Parathyroid adenoma (tissue), 2 donors: Measurements from ENCODE around the gene NUDT7.

Experiments used
- H2AFZ ChIP-seq: fragments of 300-600 bp; sonication (generic); one replicate; pipeline ENCODE4 v1.7.0; 2017; ENCODE audit warnings: antibody characterized with exemption, mild to moderate bottlenecking
- H3K27ac ChIP-seq: fragments of 300-600 bp; sonication (generic); one replicate; pipeline ENCODE4 v1.7.0; 2017
- H3K27me3 ChIP-seq: fragments of 300-600 bp; sonication (generic); one replicate; pipeline ENCODE4 v1.7.0; 2017; ENCODE audit warnings: low read length; ENCODE audit not compliant: control insufficient read depth, insufficient read depth
- H3K36me3 ChIP-seq: fragments of 300-600 bp; sonication (generic); one replicate; pipeline ENCODE4 v1.7.0; 2017; ENCODE audit warnings: low read length; ENCODE audit not compliant: control insufficient read depth, insufficient read depth
- H3K4me1 ChIP-seq: fragments of 300-600 bp; sonication (generic); one replicate; pipeline ENCODE4 v1.7.0; 2017; ENCODE audit warnings: control low read depth
- H3K4me2 ChIP-seq: fragments of 300-600 bp; sonication (generic); one replicate; pipeline ENCODE4 v1.7.0; 2017; ENCODE audit warnings: low read length
- H3K4me3 ChIP-seq: fragments of 300-600 bp; sonication (generic); one replicate; pipeline ENCODE4 v1.7.0; 2017; ENCODE audit warnings: low read depth, low read length
- H3K79me2 ChIP-seq: fragments of 300-600 bp; sonication (generic); one replicate; pipeline ENCODE4 v1.7.0; 2017; ENCODE audit warnings: control low read depth
- H3K9ac ChIP-seq: fragments of 300-600 bp; sonication (generic); one replicate; pipeline ENCODE4 v1.7.0; 2017; ENCODE audit warnings: mild to moderate bottlenecking
- H3K9me3 ChIP-seq: fragments of 300-600 bp; sonication (generic); one replicate; pipeline ENCODE4 v1.7.0; 2017; ENCODE audit warnings: low read length; ENCODE audit not compliant: control insufficient read depth
- TF ChIP-seq, protein P1 (sequence below): fragments of 300-600 bp; sonication (generic); IDR thresholded peaks from one replicate; pipeline ENCODE4 v1.7.0; 2017; ENCODE audit warnings: antibody characterized with exemption, mild to moderate bottlenecking
- donor health status: primary hyperparathyroidism.

The NUDT7 gene

DNA sequence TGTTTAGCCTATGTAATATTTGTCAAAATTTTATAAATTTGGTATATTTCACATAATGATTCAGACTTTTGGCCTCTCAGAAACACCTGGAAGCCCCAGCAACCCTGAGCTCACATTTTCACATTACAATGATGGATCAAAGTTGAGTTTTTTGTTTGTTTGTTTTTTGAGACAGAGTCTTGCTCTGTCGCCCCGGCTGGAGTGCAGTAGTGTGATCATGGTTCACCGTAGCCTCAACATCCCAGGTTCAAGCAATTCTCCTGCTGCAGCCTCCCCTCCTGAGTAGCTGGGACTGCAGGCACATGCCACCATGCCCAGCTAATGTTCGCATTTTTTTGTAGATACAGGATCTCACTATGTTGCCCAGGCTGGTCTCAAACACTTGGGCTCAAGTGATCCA, 55.4 kb downstream of the NUDT7 start:
- Histone ChIP-seq H3K4me2 (no peak overlapping the region), H3K36me3 (no peaks in the 10 kb centered on the region), H3K27ac (no peak overlapping the region), H3K79me2 (no peaks in the 10 kb centered on the region), H3K9ac (no peak overlapping the region), H2AFZ (no peak overlapping the region), H3K4me3 (no peak overlapping the region), H3K4me1 (no peaks in the 10 kb centered on the region), H3K9me3 (no peaks in the 10 kb centered on the region), H3K27me3 (no peaks in the 10 kb centered on the region)
- TF ChIP-seq, protein P1, sequence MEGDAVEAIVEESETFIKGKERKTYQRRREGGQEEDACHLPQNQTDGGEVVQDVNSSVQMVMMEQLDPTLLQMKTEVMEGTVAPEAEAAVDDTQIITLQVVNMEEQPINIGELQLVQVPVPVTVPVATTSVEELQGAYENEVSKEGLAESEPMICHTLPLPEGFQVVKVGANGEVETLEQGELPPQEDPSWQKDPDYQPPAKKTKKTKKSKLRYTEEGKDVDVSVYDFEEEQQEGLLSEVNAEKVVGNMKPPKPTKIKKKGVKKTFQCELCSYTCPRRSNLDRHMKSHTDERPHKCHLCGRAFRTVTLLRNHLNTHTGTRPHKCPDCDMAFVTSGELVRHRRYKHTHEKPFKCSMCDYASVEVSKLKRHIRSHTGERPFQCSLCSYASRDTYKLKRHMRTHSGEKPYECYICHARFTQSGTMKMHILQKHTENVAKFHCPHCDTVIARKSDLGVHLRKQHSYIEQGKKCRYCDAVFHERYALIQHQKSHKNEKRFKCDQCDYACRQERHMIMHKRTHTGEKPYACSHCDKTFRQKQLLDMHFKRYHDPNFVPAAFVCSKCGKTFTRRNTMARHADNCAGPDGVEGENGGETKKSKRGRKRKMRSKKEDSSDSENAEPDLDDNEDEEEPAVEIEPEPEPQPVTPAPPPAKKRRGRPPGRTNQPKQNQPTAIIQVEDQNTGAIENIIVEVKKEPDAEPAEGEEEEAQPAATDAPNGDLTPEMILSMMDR = no peak

DNA sequence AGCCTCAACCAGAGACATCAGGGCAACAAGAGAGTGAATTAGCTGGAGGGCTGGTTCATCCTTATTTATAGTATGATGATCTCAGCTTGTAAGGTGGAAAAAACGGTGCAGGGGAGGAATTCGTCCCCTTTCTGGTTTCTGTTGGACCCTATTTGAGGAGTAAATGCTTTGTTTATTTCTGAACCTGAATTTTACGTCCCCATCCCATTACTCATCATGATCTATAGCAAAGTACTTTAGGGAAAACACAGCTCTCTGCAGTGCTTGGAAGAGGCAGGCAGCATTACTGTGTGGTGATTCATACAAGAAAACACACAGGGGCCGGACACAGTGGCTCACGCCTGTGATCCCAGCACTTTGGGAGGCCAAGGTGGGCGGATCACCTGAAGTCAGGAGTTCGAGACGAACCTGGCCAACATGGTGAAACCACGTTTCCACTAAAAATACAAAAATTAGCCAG, 58.1 kb downstream of the NUDT7 start:
- H3K4me3 ChIP-seq = no peak overlapping the region

DNA sequence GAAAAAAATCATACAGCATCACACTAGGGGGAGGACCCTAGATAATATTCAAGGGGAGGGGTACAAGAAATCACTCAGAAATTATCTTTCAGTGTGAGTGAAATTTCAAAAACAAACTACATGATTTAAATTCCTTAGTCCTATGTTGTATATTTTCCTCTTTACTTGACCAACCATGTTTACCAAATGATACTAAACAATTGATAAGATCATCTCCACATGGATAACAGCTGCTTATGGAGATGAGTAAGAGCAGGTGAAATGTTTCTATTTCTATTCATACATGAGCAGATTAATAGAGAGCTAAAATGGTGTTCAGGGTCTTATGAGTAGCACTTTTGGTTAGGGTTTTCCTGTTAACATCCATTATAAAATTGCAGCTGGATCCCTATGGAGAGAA, 58.8 kb downstream of the NUDT7 start:
- H3K4me2 ChIP-seq = no peak overlapping the region
- H3K9ac ChIP-seq = no peak overlapping the region
- H3K79me2 ChIP-seq = no peaks in the 10 kb centered on the region
- H3K4me1 ChIP-seq = no peaks in the 10 kb centered on the region
- H3K4me3 ChIP-seq = no peak overlapping the region
- H3K27ac ChIP-seq = no peak overlapping the region
- no peaks in the 10 kb centered on the region for H3K36me3 ChIP-seq
- no peak overlapping the region for H2AFZ ChIP-seq
- TF ChIP-seq, protein P1 = no peak
- H3K27me3 ChIP-seq = no peaks in the 10 kb centered on the region
- no peaks in the 10 kb centered on the region for H3K9me3 ChIP-seq

More for the DNA sequence above, 58.1 kb downstream of the NUDT7 start:
- Histone ChIP-seq H3K36me3 (no peaks in the 10 kb centered on the region), H3K9me3 (no peaks in the 10 kb centered on the region), H3K79me2 (no peaks in the 10 kb centered on the region), H3K27me3 (no peaks in the 10 kb centered on the region), H3K9ac (no peak overlapping the region), H3K4me2 (no peak overlapping the region), H3K27ac (no peak overlapping the region), H2AFZ (no peak overlapping the region), H3K4me1 (no peaks in the 10 kb centered on the region)
- TF ChIP-seq, protein P1 = no peak

DNA sequence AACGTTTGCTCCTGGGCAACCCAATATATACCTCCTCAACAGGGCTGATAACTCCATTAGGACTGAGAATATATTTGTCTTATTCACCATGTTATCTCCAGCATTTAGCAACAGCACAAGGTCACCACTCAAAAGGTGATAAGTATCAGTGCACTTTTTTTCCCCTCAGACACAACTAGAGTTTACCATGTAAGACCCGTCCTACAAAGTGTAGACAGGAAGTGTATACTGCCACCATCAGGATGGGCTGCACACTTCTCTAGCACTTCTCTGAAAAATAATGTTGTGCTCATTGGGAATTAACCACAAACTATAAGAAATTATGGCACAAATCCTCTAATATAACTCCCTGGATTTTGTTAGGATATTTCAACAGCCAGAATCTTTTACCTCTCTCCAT, 60.4 kb downstream of the NUDT7 start:
- H3K36me3 ChIP-seq = no peaks in the 10 kb centered on the region

More for the DNA sequence above, 60.4 kb downstream of the NUDT7 start:
- no peaks in the 10 kb centered on the region for H3K9me3 ChIP-seq
- H3K4me3 ChIP-seq = no peak overlapping the region
- no peak overlapping the region for H2AFZ ChIP-seq
- H3K27me3 ChIP-seq = no peaks in the 10 kb centered on the region
- no peaks in the 10 kb centered on the region for H3K4me1 ChIP-seq
- no peak overlapping the region for H3K9ac ChIP-seq
- no peak overlapping the region for H3K4me2 ChIP-seq
- TF ChIP-seq, protein P1 = peak; percentile 37
- no peaks in the 10 kb centered on the region for H3K79me2 ChIP-seq
- no peak overlapping the region for H3K27ac ChIP-seq
